ENCODE measurements around the gene MT1M. TPM values are rescaled to one million over a fixed set of nuclear protein-coding genes. Genes with fewer than 3 reads are reported as not detected.
A peak's percentile ranks its signal among the peaks of the same experiment; 100 is the strongest.

MT1M gene
- total RNA-seq, 1 donor from 2014 or later, result not detected

- Mint-ChIP-seq H3K36me3 (ENCODE audit: low read depth, unreplicated experiment) (no peaks in the 10 kb centered on the region), H3K27ac (ENCODE audit: unreplicated experiment) (no peak overlapping the region), H3K27me3 (ENCODE audit: unreplicated experiment) (peaks cover 24% of the 10 kb centered on the region), H3K4me3 (ENCODE audit: unreplicated experiment) (no peak overlapping the region), H3K4me1 (ENCODE audit: unreplicated experiment) (peaks cover 4% of the 10 kb centered on the region), H3K9me3 (ENCODE audit: unreplicated experiment) (no peaks in the 10 kb centered on the region)
- DNase-seq (ENCODE audit: low spot score), result no peak
- TF ChIP-seq, protein P1, sequence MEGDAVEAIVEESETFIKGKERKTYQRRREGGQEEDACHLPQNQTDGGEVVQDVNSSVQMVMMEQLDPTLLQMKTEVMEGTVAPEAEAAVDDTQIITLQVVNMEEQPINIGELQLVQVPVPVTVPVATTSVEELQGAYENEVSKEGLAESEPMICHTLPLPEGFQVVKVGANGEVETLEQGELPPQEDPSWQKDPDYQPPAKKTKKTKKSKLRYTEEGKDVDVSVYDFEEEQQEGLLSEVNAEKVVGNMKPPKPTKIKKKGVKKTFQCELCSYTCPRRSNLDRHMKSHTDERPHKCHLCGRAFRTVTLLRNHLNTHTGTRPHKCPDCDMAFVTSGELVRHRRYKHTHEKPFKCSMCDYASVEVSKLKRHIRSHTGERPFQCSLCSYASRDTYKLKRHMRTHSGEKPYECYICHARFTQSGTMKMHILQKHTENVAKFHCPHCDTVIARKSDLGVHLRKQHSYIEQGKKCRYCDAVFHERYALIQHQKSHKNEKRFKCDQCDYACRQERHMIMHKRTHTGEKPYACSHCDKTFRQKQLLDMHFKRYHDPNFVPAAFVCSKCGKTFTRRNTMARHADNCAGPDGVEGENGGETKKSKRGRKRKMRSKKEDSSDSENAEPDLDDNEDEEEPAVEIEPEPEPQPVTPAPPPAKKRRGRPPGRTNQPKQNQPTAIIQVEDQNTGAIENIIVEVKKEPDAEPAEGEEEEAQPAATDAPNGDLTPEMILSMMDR (IDR thresholded peaks at IDR 0.05; ENCODE audit: unreplicated experiment), result no peak
Measured at GRCh38 chr16:56675685-56676210, 43.3 kb downstream of the MT1M start.

DNA sequence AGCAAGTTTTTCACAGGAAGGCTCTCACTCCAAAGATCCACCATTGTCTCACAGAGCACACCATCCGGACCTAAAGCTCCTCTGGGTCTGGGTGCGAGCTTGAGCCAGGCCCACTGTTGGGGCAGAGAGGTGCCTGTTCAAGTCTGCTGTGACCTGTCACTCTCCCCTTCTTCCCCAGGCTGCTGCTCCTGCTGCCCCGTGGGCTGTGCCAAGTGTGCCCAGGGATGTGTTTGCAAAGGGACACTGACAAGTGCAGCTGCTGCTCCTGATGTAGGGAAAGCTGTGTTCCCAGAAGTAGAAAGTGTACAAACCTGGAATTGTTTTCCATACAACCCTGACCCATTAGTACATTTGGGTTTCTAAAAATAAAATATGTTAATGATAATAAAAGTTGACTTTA lies 45.0 kb downstream of the MT1M start:
- H3K9me3 Mint-ChIP-seq (ENCODE audit: unreplicated experiment), result no peaks in the 10 kb centered on the region
- H3K27me3 Mint-ChIP-seq (ENCODE audit: unreplicated experiment), result peaks cover 27% of the 10 kb centered on the region
- H3K36me3 Mint-ChIP-seq (ENCODE audit: low read depth, unreplicated experiment), result peaks cover 6% of the 10 kb centered on the region
- peaks cover 9% of the 10 kb centered on the region for H3K4me1 Mint-ChIP-seq (ENCODE audit: unreplicated experiment)
- H3K27ac Mint-ChIP-seq (ENCODE audit: unreplicated experiment), result no peak overlapping the region
- TF ChIP-seq, protein P1 (IDR thresholded peaks at IDR 0.05; ENCODE audit: unreplicated experiment), result no peak
- no peak overlapping the region for H3K4me3 Mint-ChIP-seq (ENCODE audit: unreplicated experiment)
- DNase-seq (ENCODE audit: low spot score), result no peak

DNA sequence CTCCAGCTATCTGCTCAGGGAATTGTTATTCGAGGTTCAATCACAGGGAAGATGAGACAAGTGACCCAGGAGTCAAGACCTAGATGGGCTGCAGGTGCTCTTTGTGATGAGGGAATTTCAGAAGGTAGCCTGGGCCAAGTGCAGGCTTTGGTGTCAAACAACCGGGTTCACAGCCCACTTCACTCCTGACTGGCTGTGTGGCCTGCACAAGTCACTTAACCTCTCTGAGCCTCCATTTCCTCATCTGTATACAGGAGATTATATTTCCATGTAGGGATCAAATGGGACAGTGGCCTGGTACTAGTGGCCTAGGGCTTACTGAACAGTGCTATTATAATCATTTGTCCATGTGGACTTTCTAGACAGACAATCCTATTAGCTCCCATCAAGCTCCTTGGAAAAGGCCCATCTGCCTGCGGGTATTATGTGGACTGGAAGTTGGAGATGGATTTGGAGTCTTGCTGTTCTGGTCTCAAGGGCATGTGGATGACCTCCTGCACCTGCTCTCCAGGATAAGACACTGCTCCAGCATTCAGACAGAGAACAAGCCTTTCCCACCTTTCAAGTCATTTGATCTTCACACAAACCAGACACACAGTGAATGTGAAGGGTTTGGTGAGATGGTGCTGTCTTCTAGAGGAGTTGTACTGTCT lies 46.7 kb downstream of the MT1M start:
- no peak overlapping the region for H3K27ac Mint-ChIP-seq (ENCODE audit: unreplicated experiment)
- peaks cover 24% of the 10 kb centered on the region for H3K27me3 Mint-ChIP-seq (ENCODE audit: unreplicated experiment)
- H3K4me1 Mint-ChIP-seq (ENCODE audit: unreplicated experiment), result peaks cover 9% of the 10 kb centered on the region
- H3K9me3 Mint-ChIP-seq (ENCODE audit: unreplicated experiment), result no peaks in the 10 kb centered on the region
- no peak for DNase-seq (ENCODE audit: low spot score)
- no peak overlapping the region for H3K4me3 Mint-ChIP-seq (ENCODE audit: unreplicated experiment)
- TF ChIP-seq, protein P1 (IDR thresholded peaks at IDR 0.05; ENCODE audit: unreplicated experiment), result no peak
- peaks cover 6% of the 10 kb centered on the region for H3K36me3 Mint-ChIP-seq (ENCODE audit: low read depth, unreplicated experiment)

GRCh38 chr16:56679818-56680217 lies 47.4 kb downstream of the MT1M start:
- Mint-ChIP-seq H3K27ac (ENCODE audit: unreplicated experiment) (no peak overlapping the region), H3K9me3 (ENCODE audit: unreplicated experiment) (no peaks in the 10 kb centered on the region), H3K36me3 (ENCODE audit: low read depth, unreplicated experiment) (peaks cover 6% of the 10 kb centered on the region), H3K4me3 (ENCODE audit: unreplicated experiment) (no peak overlapping the region), H3K4me1 (ENCODE audit: unreplicated experiment) (peaks cover 9% of the 10 kb centered on the region), H3K27me3 (ENCODE audit: unreplicated experiment) (peaks cover 20% of the 10 kb centered on the region)
- DNase-seq (ENCODE audit: low spot score), result no peak
- TF ChIP-seq, protein P1 (IDR thresholded peaks at IDR 0.05; ENCODE audit: unreplicated experiment), result no peak

- TF ChIP-seq, protein P1 (IDR thresholded peaks at IDR 0.05; ENCODE audit: unreplicated experiment), result no peak
- no peaks in the 10 kb centered on the region for H3K9me3 Mint-ChIP-seq (ENCODE audit: unreplicated experiment)
- H3K27me3 Mint-ChIP-seq (ENCODE audit: unreplicated experiment), result peaks cover 15% of the 10 kb centered on the region
- H3K27ac Mint-ChIP-seq (ENCODE audit: unreplicated experiment), result no peak within 1 kb of the TSS
- H3K4me3 Mint-ChIP-seq (ENCODE audit: unreplicated experiment), result peak within 1 kb of the TSS; percentile 87
- peaks cover 9% of the 10 kb centered on the region for H3K36me3 Mint-ChIP-seq (ENCODE audit: low read depth, unreplicated experiment)
- peaks cover 5% of the 10 kb centered on the region for H3K4me1 Mint-ChIP-seq (ENCODE audit: unreplicated experiment)
- DNase-seq (ENCODE audit: low spot score), result peak; percentile 42
Measured at GRCh38 chr16:56681939-56682702, 49.7 kb downstream of the MT1M start, which contains the start of gene MT1X. TSS of gene MT1X (plus strand) at chr16:56682470. CDS start at chr16:56682541, 71 bp downstream.

Data from endothelial cell (in vitro differentiated cells).